Measurements from ENCODE around the gene ZNF649.

- TF ChIP-seq CTCF (IDR thresholded peaks at IDR 0.05), result no peak
- no peak for TF ChIP-seq POLR2A (IDR thresholded peaks at IDR 0.05)
These were observed 14.9 kb downstream of the ZNF649 start for GRCh38 chr19:51889934-51890333.
